Stimulated activated naive CD8-positive, alpha-beta T cell treated with anti-CD3 and anti-CD28 coated beads, Interleukin-15, amount 100 ng/mL, for 72 hours (primary cell): ENCODE measurements around the gene ACOT6.
A peak's percentile ranks its signal among the peaks of the same experiment; 100 is the strongest.
"Not testable (repeated sequence)": the region's sequence is repeated elsewhere in the genome, so short reads cannot be mapped to it uniquely, and the experiment has no call there.

Source experiments
- ATAC-seq: fragments of 150-1000 bp; cut with Tn5 transposase; 2 replicates; pipeline ENCODE4 v1.10.0; 2021; ENCODE audit warnings: mild to moderate bottlenecking, moderate library complexity
- DNase-seq, 2 donors: peaks; one replicate each; pipeline ENCODE4 v3.0.0; 2021 to 2022
- H3K27ac Mint-ChIP-seq, 2 donors: one replicate each; pipeline ENCODE4 v1.8.0; 2022; ENCODE audit warnings: mild to moderate bottlenecking in 2 of 2, mixed read lengths in 2 of 2, moderate library complexity in 2 of 2
- H3K27me3 Mint-ChIP-seq: one replicate; pipeline ENCODE4 v1.8.0; 2022; ENCODE audit warnings: mixed read lengths
- H3K4me1 Mint-ChIP-seq: one replicate; pipeline ENCODE4 v1.8.0; 2022; ENCODE audit warnings: mild to moderate bottlenecking, mixed read lengths
- H3K4me3 Mint-ChIP-seq, 2 donors: one replicate each; pipeline ENCODE4 v1.8.0; 2022; ENCODE audit warnings: mild to moderate bottlenecking in 2 of 2, mixed read lengths in 2 of 2, moderate library complexity in 1 of 2
- H3K9me3 Mint-ChIP-seq, 2 donors: one replicate each; pipeline ENCODE4 v1.8.0; 2022; ENCODE audit warnings: mixed read lengths in 2 of 2

ACOT6 gene

DNA sequence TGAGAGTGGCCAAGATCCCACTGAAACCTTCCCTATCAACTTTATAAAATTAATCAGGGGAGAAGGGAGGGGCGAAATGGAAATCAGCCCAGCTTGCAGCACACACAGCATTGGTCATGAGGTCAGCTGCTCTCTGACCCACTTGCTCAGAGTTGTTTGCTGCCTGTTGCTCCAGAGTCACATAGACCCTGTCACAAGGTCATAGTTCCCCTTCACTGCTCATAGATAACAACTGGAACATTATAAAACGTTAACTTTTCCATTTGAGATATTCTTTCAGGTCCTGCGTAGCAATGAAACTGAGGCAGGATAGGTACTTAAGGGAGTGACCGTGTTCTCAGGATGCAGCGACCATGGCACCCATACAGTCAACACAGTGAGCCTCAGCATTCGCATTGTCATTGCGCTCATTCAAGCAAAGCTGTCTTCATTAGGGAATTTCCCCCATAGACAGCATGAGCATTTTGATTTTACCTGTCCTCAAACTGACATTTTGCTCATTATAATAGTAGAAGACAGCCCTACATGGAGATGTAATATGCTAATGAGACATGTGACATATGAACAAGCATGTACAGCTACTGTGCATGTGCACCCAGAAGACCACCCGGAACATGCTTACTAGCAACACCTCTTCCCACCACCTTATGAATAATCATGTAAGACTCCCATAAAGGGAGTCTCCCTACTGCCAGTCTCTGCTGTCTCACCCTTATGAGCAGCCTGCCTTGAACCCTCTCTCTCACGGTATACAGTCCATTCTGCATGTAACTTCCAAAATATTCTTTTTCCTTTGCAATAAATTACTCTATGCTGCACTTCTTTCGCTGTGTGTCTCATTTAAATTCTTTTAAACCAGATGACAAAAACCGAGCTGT, 30.0 kb upstream of the ACOT6 start:
- H3K27ac Mint-ChIP-seq, H3K4me1 Mint-ChIP-seq, H3K9me3 Mint-ChIP-seq, ATAC-seq, H3K4me3 Mint-ChIP-seq, DNase-seq, H3K27me3 Mint-ChIP-seq: not testable (repeated sequence)

- no peaks in the 10 kb centered on the region for H3K27me3 Mint-ChIP-seq
- H3K4me3 Mint-ChIP-seq, result no peak overlapping the region
- ATAC-seq (no peak), DNase-seq (no peak)
- no peak overlapping the region for H3K27ac Mint-ChIP-seq
- H3K4me1 Mint-ChIP-seq, result peaks cover 13% of the 10 kb centered on the region
- H3K9me3 Mint-ChIP-seq, result no peaks in the 10 kb centered on the region
Observed at GRCh38 chr14:73588695-73589094, 23.6 kb upstream of the ACOT6 start.

DNA sequence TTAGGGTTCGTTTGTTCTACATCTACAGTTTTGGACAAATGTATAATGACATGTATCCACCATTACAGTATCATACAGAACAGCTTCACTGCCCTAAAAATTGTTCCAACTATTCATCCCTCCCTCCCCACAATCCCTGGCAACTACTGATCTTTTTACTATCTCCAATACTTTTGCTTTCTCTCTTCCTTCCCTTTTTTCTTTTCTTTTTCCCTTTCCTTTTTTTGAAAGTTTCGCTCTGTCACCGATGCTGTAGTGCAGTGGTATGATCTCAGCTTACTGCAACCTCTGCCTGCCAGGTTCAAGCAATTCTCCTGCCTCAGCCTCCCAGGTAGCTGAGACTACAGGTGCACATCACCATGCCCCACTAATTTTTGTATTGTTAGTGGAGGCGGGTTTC, 23.2 kb upstream of the ACOT6 start:
- no peaks in the 10 kb centered on the region for H3K9me3 Mint-ChIP-seq
- no peak overlapping the region for H3K4me3 Mint-ChIP-seq
- no peaks in the 10 kb centered on the region for H3K27me3 Mint-ChIP-seq
- DNase-seq, result no peak
- ATAC-seq, result no peak
- H3K27ac Mint-ChIP-seq, result no peak overlapping the region
- peaks cover 13% of the 10 kb centered on the region for H3K4me1 Mint-ChIP-seq

DNA sequence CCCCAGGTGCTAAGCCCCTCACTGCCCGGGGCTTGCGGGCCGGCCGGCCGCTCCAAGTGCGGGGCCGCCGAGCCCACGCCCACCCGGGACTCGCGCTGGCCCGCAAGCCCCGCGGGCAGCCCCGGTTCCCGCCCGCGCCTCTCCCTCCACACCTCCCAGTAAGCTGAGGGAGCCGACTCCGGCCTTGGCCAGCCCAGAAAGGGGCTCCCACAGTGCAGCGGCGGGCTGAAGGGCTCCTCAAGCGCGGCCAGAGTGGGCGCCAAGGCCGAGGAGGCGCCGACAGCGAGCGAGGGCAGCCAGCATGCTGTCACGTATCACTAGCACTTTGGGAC, 21.7 kb upstream of the ACOT6 start:
- H3K9me3 Mint-ChIP-seq, H3K27ac Mint-ChIP-seq, H3K27me3 Mint-ChIP-seq, DNase-seq, ATAC-seq: not testable (repeated sequence)
- Mint-ChIP-seq H3K4me3 (peak overlapping the region; percentile 85 to 89), H3K4me1 (peaks cover 13% of the 10 kb centered on the region)

DNA sequence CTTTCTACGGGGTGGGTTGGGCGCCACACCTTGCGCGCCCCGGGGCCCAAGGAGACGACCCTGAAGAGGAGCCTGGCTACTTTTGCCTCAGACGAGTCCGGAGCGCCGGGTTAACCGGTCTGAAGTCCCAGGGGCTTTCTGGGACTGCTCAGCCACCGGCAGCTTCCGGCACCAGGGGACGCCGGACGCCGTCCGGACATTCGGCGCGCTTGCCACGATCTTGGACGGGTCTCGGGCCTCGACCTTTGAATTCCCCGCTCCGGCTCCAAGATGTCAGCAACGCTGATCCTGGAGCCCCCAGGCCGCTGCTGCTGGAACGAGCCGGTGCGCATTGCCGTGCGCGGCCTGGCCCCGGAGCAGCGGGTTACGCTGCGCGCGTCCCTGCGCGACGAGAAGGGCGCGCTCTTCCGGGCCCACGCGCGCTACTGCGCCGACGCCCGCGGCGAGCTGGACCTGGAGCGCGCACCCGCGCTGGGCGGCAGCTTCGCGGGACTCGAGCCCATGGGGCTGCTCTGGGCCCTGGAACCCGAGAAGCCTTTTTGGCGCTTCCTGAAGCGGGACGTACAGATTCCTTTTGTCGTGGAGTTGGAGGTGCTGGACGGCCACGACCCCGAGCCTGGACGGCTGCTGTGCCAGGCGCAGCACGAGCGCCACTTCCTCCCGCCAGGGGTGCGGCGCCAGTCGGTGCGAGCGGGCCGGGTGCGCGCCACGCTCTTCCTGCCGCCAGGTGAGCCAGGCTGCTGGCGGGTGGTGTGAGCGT, 20.4 kb upstream of the ACOT6 start, which contains the start of gene ACOT4:
Gene ACOT4 (plus strand): TSS at position 184 of the 760 bp plus-strand sequence. CDS start 87 bp downstream, at position 271.
- Mint-ChIP-seq H3K4me3 (peak within 1 kb of the TSS; percentile 85 to 89), H3K4me1 (peaks cover 13% of the 10 kb centered on the region), H3K27ac (peak within 1 kb of the TSS; percentile 82 to 83), H3K9me3 (no peaks in the 10 kb centered on the region), H3K27me3 (no peaks in the 10 kb centered on the region)
- ATAC-seq, result peak; percentile 94
- DNase-seq, result peak; percentile 65 to 68

DNA sequence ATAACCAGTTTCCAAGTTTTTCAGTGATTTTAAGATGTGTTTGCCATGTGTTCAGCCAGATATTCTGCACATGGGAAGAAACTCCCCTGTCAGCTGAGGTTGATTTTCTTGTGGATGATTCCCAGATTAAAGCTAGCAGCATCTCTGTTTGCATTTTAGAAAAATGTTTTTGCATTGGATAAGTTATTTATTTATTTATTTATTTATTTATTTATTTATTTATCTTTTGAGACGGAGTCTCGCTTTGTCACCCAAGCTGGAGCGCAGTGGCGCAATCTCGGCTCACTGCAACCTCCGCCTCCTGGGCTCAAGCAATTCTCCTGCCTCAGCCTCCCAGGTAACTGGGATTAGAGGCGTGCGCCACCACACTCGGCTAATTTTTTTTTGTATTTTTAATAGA, 17.8 kb upstream of the ACOT6 start:
- Mint-ChIP-seq H3K4me3 (no peak overlapping the region), H3K27ac (no peak overlapping the region), H3K4me1 (peaks cover 13% of the 10 kb centered on the region), H3K9me3 (no peaks in the 10 kb centered on the region), H3K27me3 (no peaks in the 10 kb centered on the region)
- DNase-seq (no peak), ATAC-seq (no peak)

DNA sequence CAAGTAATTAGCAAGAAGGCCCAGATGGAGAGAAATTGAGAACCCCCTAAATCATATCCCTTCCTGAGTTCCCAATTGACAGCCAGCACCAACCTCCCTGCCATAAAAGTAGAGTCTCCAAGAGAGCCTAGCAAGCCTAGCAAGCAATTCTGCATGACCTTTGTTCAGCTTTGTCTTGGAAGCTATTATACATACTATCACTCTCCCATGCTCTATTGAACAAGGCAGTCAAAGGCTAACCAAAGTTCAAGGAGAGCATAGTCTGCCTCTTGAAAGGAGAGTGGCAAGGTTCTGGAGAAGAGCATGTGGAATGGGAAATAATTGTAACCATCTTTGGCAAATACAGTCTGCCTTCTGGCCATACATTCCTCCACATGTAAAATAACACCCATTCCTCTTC, 12.8 kb upstream of the ACOT6 start:
- ATAC-seq (no peak), DNase-seq (no peak)
- H3K27ac Mint-ChIP-seq, result no peak overlapping the region
- no peaks in the 10 kb centered on the region for H3K9me3 Mint-ChIP-seq
- no peak overlapping the region for H3K4me3 Mint-ChIP-seq
- H3K27me3 Mint-ChIP-seq, result no peaks in the 10 kb centered on the region
- no peaks in the 10 kb centered on the region for H3K4me1 Mint-ChIP-seq

DNA sequence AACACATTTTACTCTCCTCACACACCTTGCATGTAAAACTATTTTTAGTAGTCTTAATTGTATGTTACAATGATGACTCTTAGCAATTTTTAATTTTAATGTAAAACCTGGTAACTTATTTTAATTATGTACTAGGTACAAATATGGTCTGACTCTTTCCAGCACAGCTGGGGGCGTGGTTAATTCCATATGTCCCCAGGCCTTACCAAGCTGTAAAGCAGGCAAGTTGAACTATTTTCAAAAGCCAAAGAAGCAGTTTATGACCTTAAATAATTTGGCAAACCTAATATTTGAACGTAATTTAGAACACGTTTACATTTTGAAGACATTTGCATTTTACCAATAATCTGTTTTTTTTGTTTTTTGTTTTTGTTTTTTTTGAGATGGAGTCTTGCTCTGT, 9.3 kb upstream of the ACOT6 start:
- no peaks in the 10 kb centered on the region for H3K27me3 Mint-ChIP-seq
- no peaks in the 10 kb centered on the region for H3K9me3 Mint-ChIP-seq
- ATAC-seq (no peak), DNase-seq (no peak)
- H3K27ac Mint-ChIP-seq, result no peak overlapping the region
- no peak overlapping the region for H3K4me3 Mint-ChIP-seq
- no peaks in the 10 kb centered on the region for H3K4me1 Mint-ChIP-seq

- DNase-seq (no peak), ATAC-seq (no peak)
- no peaks in the 10 kb centered on the region for H3K9me3 Mint-ChIP-seq
- no peaks in the 10 kb centered on the region for H3K27me3 Mint-ChIP-seq
- H3K4me1 Mint-ChIP-seq, result no peaks in the 10 kb centered on the region
- no peak overlapping the region for H3K4me3 Mint-ChIP-seq
- no peak overlapping the region for H3K27ac Mint-ChIP-seq
Observed at GRCh38 chr14:73606271-73606670, 6.0 kb upstream of the ACOT6 start.

GRCh38 chr14:73607241-73607640, 5.1 kb upstream of the ACOT6 start:
- H3K4me3 Mint-ChIP-seq, result no peak overlapping the region
- DNase-seq (no peak), ATAC-seq (no peak)
- H3K27me3 Mint-ChIP-seq, result no peaks in the 10 kb centered on the region
- H3K9me3 Mint-ChIP-seq, result no peaks in the 10 kb centered on the region
- H3K4me1 Mint-ChIP-seq, result no peaks in the 10 kb centered on the region
- no peak overlapping the region for H3K27ac Mint-ChIP-seq

- Mint-ChIP-seq H3K4me1 (peaks cover 4% of the 10 kb centered on the region), H3K9me3 (no peaks in the 10 kb centered on the region), H3K4me3 (no peak overlapping the region), H3K27ac (no peak overlapping the region), H3K27me3 (peaks cover 5% of the 10 kb centered on the region)
- DNase-seq (no peak), ATAC-seq (no peak)
Observed at GRCh38 chr14:73610687-73611086, 1.6 kb upstream of the ACOT6 start.

- DNase-seq (no peak), ATAC-seq (peak; percentile 11)
- peaks cover 4% of the 10 kb centered on the region for H3K4me1 Mint-ChIP-seq
- H3K27ac Mint-ChIP-seq, result no peak overlapping the region
- H3K4me3 Mint-ChIP-seq, result peak overlapping the region; percentile 84 to 91
- H3K27me3 Mint-ChIP-seq, result peaks cover 5% of the 10 kb centered on the region
- no peaks in the 10 kb centered on the region for H3K9me3 Mint-ChIP-seq
Observed at GRCh38 chr14:73613046-73613383, 698 bp downstream of the ACOT6 start.

DNA sequence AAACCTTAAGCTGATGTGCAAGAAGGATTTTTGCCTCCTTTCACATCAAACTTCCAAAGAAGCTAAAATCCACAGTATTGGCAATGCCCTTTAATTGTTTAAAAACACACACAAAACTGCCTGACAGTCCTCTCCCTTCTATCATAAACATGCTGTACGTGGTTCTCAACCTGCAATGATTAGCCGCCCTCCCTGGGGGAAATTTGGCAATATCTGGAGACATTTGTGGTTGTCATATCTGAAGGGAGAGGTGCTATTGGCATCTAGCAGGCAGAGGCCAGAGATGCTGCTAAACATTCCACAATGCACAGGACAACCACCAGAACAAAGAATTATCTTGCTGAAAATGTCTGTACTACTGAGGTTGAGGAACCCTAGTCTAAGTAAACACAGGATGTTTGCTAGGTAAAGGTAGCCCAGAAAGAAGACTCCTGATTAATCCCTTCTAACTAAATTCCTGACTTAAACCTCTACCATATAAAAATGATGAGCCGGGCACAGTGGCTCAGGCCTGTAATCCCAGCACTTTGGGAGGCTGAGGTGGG, 1.2 kb downstream of the ACOT6 start:
- ATAC-seq (no peak), DNase-seq (no peak)
- Mint-ChIP-seq H3K4me1 (peaks cover 4% of the 10 kb centered on the region), H3K27ac (no peak overlapping the region), H3K27me3 (peaks cover 5% of the 10 kb centered on the region), H3K9me3 (no peaks in the 10 kb centered on the region), H3K4me3 (peak overlapping the region; percentile 84 to 91)

DNA sequence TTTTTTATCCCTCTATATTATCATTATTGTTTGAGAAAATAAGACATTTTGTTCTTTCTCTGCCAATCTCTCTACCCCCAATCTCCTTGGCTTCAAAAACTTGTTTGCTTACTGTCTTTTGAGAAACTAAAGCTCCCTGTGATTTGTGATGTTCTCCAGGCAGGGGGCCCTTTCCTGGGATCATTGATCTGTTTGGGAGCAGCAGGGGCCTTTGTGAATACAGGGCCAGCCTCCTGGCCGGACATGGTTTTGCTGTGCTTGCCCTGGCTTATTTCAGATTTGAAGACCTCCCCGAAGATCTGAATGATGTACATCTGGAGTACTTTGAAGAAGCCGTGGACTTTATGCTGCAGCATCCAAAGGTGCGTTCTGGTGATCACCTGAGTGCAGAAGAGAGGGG, 4.5 kb downstream of the ACOT6 start:
- Mint-ChIP-seq H3K4me3 (no peak overlapping the region), H3K27me3 (peaks cover 5% of the 10 kb centered on the region), H3K27ac (peak overlapping the region in 1 of 2 donors; percentile 57), H3K4me1 (peaks cover 4% of the 10 kb centered on the region), H3K9me3 (no peaks in the 10 kb centered on the region)
- DNase-seq (no peak), ATAC-seq (no peak)

DNA sequence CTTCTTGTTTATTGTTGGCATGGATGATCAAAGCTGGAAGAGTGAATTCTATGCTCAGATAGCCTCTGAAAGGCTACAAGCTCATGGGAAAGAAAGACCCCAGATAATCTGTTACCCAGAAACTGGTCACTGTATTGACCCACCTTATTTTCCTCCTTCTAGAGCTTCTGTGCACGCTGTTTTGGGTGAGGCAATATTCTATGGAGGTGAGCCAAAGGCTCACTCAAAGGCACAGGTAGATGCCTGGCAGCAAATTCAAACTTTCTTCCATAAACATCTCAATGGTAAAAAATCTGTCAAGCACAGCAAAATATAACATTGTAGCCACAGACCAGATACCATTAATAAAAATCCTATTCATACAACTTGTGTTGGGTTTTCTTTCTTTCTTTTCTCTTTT, 7.2 kb downstream of the ACOT6 start:
- Mint-ChIP-seq H3K9me3 (no peaks in the 10 kb centered on the region), H3K27ac (no peak overlapping the region), H3K4me1 (no peaks in the 10 kb centered on the region), H3K27me3 (no peaks in the 10 kb centered on the region), H3K4me3 (no peak overlapping the region)
- ATAC-seq (no peak), DNase-seq (no peak)

GRCh38 chr14:73620268-73620667, 8.0 kb downstream of the ACOT6 start:
- DNase-seq (no peak), ATAC-seq (no peak)
- Mint-ChIP-seq H3K27ac (no peak overlapping the region), H3K27me3 (no peaks in the 10 kb centered on the region), H3K4me1 (no peaks in the 10 kb centered on the region), H3K9me3 (no peaks in the 10 kb centered on the region), H3K4me3 (no peak overlapping the region)
